Measurements from ENCODE around the gene ASCL5. TPM values are rescaled to one million over a fixed set of nuclear protein-coding genes. Genes with fewer than 3 reads are reported as not detected.

ASCL5 gene
- total RNA-seq, 1 experiment from 2014 or later, result not detected

GRCh38 chr1:201114245-201115131 is 12.5 kb downstream of the ASCL5 start:
- POLR2A ChIA-PET, result interaction anchor here (0.6 kb wide), 1 partner anchor 463 kb away, joined by 3 read pairs; no protein-coding TSS in a partner anchor
- DNase-seq (ENCODE audit: low read depth, low spot score) (peak; percentile 82), ATAC-seq (peak; percentile 98)
- Histone ChIP-seq H3K4me3 (ENCODE audit: low read depth in 2 of 2, low read length in 2 of 2) (peak overlapping the region; percentile 62 to 78), H3K27me3 (ENCODE audit: control insufficient read depth, insufficient read depth, low read length) (no peaks in the 10 kb centered on the region), H3K9me3 (ENCODE audit: control insufficient read depth, insufficient read depth, low read depth, low read length) (no peaks in the 10 kb centered on the region), H3K36me3 (ENCODE audit: control insufficient read depth, insufficient read depth, low read length) (no peaks in the 10 kb centered on the region), H3K27ac (ENCODE audit: low read length) (peak overlapping the region; percentile 63; the same call in 1 of the 2 replicates), H3K4me1 (ENCODE audit: control insufficient read depth, insufficient read depth, low read length) (peaks cover 3% of the 10 kb centered on the region; the same call in 1 of the 2 replicates)
- in situ Hi-C loops (cut with HindIII; ENCODE audit: low pct_unique_long_range_greater_than_20kb, low sequenced_read_pairs) (no loop called here), intact Hi-C loops (cut with micrococcal nuclease; ENCODE audit: unreplicated experiment) (loop anchor here (1.0 to 5.0 kb wide), 2 partner anchors 28 to 137 kb away; no protein-coding TSS in a partner anchor)
- CTCF ChIA-PET, result interaction anchor here (0.6 to 2.2 kb wide), 7 partner anchors 29 to 143 kb away, joined by 3 to 25 read pairs (median 7); no protein-coding TSS in a partner anchor
- peak; percentile 28; the same call in 1 of the 2 replicates for TF ChIP-seq TCF7L2 (IDR thresholded peaks at IDR 0.05; ENCODE audit: low read depth, low read length)
- TF ChIP-seq, protein P1, sequence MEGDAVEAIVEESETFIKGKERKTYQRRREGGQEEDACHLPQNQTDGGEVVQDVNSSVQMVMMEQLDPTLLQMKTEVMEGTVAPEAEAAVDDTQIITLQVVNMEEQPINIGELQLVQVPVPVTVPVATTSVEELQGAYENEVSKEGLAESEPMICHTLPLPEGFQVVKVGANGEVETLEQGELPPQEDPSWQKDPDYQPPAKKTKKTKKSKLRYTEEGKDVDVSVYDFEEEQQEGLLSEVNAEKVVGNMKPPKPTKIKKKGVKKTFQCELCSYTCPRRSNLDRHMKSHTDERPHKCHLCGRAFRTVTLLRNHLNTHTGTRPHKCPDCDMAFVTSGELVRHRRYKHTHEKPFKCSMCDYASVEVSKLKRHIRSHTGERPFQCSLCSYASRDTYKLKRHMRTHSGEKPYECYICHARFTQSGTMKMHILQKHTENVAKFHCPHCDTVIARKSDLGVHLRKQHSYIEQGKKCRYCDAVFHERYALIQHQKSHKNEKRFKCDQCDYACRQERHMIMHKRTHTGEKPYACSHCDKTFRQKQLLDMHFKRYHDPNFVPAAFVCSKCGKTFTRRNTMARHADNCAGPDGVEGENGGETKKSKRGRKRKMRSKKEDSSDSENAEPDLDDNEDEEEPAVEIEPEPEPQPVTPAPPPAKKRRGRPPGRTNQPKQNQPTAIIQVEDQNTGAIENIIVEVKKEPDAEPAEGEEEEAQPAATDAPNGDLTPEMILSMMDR (IDR thresholded peaks at IDR 0.05), result peak; percentile 89
- TF ChIP-seq POLR2AphosphoS5 (IDR thresholded peaks at IDR 0.05; ENCODE audit: low read depth, low read length), result no peak
- TF ChIP-seq REST (IDR thresholded peaks at IDR 0.05; ENCODE audit: insufficient read depth in 1 of 2, low read depth in 2 of 2, low read length in 1 of 2), result 0 out of 4 replicates have a peak, but pooled peaks of 1 of the 2 experiments have one; percentile 6
- no peak for TF ChIP-seq SIN3A (IDR thresholded peaks at IDR 0.05; ENCODE audit: borderline replicate concordance, insufficient read depth, low read depth, low read length)
- BruUV-seq (replicated peaks), result no TSS peak

DNA sequence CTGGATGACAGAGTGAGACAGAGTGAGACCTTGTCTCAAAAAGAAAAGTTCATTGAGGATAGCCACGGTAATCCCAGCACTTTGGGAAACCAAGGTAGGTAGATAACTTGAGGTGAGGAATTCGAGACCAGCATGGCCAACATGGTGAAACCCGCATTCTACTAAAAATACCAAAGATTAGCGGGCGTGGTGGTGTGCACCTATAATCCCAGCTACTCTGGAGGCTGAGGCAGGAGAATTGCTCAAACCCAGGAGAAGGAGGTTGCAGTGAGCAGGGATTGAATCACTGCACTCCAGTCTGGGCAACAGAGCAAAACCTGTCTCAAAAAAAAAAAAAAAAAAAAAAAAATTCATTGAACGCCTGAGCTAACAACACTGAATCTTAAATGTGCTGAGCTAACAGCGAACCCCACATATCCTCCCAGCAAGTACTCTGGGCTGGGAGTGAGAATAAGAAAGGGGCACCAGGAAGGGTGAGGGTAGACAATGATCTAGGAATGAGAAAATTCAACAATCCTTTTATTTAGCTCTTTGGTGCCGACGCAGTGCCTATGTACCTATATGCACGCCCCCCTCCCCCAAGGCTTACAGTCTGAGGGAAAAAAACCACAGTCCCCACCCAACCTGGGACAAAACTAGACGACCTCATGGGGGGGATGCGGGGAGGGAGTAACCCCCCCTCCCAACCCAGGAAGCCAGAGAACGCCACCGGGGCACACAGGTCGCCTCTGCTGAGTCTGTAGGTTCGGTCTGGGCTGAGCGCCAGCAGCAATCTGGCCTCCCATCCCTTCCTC is 13.3 kb downstream of the ASCL5 start:
- in situ Hi-C loops (cut with HindIII; ENCODE audit: low pct_unique_long_range_greater_than_20kb, low sequenced_read_pairs) (no loop called here), intact Hi-C loops (cut with micrococcal nuclease; ENCODE audit: unreplicated experiment) (loop anchor here (1.0 to 5.0 kb wide), 2 partner anchors 27 to 136 kb away; no protein-coding TSS in a partner anchor)
- CTCF ChIA-PET, result interaction anchor here (0.7 to 2.2 kb wide), 8 partner anchors 13 to 142 kb away, joined by 3 to 25 read pairs (median 6); partner anchors contain the start of gene ASCL5
- TF ChIP-seq SIN3A (IDR thresholded peaks at IDR 0.05; ENCODE audit: borderline replicate concordance, insufficient read depth, low read depth, low read length), result no peak
- TF ChIP-seq REST (IDR thresholded peaks at IDR 0.05; ENCODE audit: insufficient read depth in 1 of 2, low read depth in 2 of 2, low read length in 1 of 2), result no peak
- TF ChIP-seq TCF7L2 (IDR thresholded peaks at IDR 0.05; ENCODE audit: low read depth, low read length), result no peak
- TF ChIP-seq, protein P1 (IDR thresholded peaks at IDR 0.05), result no peak
- TF ChIP-seq POLR2AphosphoS5 (IDR thresholded peaks at IDR 0.05; ENCODE audit: low read depth, low read length), result no peak
- peak overlapping the region; percentile 63; the same call in 1 of the 2 replicates for H3K27ac ChIP-seq (ENCODE audit: low read length)
- H3K9me3 ChIP-seq (ENCODE audit: control insufficient read depth, insufficient read depth, low read depth, low read length), result no peaks in the 10 kb centered on the region
- peak; percentile 10 for ATAC-seq
- H3K36me3 ChIP-seq (ENCODE audit: control insufficient read depth, insufficient read depth, low read length), result no peaks in the 10 kb centered on the region
- no TSS peak for BruUV-seq (replicated peaks)
- H3K4me3 ChIP-seq (ENCODE audit: low read depth in 2 of 2, low read length in 2 of 2), result peak overlapping the region; percentile 62 to 78
- POLR2A ChIA-PET, result interaction anchor here (0.6 kb wide), 1 partner anchor 462 kb away, joined by 3 read pairs; no protein-coding TSS in a partner anchor
- no peak for DNase-seq (ENCODE audit: low read depth, low spot score)
- no peaks in the 10 kb centered on the region for H3K27me3 ChIP-seq (ENCODE audit: control insufficient read depth, insufficient read depth, low read length)
- peaks cover 3% of the 10 kb centered on the region; the same call in 1 of the 2 replicates for H3K4me1 ChIP-seq (ENCODE audit: control insufficient read depth, insufficient read depth, low read length)

Measured in Panc1 (cell line).